ENCODE data around the gene ATG7. TPM values are rescaled to one million over a fixed set of nuclear protein-coding genes. Genes with fewer than 3 reads are reported as not detected.

Gene ATG7
- total RNA-seq, 1 experiment from 2014 or later: 50.9 TPM

GRCh38 chr3:11549580-11550140 is 277.5 kb downstream of the ATG7 start:
- Histone ChIP-seq H3K9ac (ENCODE audit: low read length) (peak overlapping the region; percentile 61), H3K9me3 (ENCODE audit: low read length) (no peaks in the 10 kb centered on the region), H3K4me2 (ENCODE audit: low read depth, low read length, poor library complexity, severe bottlenecking) (peak overlapping the region; percentile 77), H3K9me2 (replicated peaks; ENCODE audit: insufficient read depth, low read length) (no peaks in the 10 kb centered on the region), H3K27ac (ENCODE audit: low read length) (peak overlapping the region; percentile 98), H3K79me2 (ENCODE audit: low read length) (peaks cover 23% of the 10 kb centered on the region), H2AFZ (ENCODE audit: low read length) (no peak overlapping the region), H3K27me3 (ENCODE audit: low read length) (no peaks in the 10 kb centered on the region), H3K4me1 (ENCODE audit: low read length) (peaks cover 37% of the 10 kb centered on the region), H3K4me3 (ENCODE audit: low read length) (peak overlapping the region; percentile 56), H4K20me1 (ENCODE audit: insufficient read depth, low read depth, low read length) (no peaks in the 10 kb centered on the region), H3K36me3 (ENCODE audit: insufficient read depth, low read length) (peaks cover 3% of the 10 kb centered on the region; the same call in 1 of the 2 replicates)
- DNase-seq: peak; percentile 84

GRCh38 chr3:11551036-11551435 is 278.8 kb downstream of the ATG7 start:
- Histone ChIP-seq H3K27me3 (ENCODE audit: low read length) (no peaks in the 10 kb centered on the region), H3K9ac (ENCODE audit: low read length) (no peak overlapping the region), H2AFZ (ENCODE audit: low read length) (no peak overlapping the region), H4K20me1 (ENCODE audit: insufficient read depth, low read depth, low read length) (no peaks in the 10 kb centered on the region), H3K9me2 (replicated peaks; ENCODE audit: insufficient read depth, low read length) (no peaks in the 10 kb centered on the region), H3K36me3 (ENCODE audit: insufficient read depth, low read length) (peaks cover 4% of the 10 kb centered on the region; the same call in 1 of the 2 replicates), H3K4me2 (ENCODE audit: low read depth, low read length, poor library complexity, severe bottlenecking) (peak overlapping the region; percentile 77), H3K27ac (ENCODE audit: low read length) (peak overlapping the region; percentile 98), H3K9me3 (ENCODE audit: low read length) (no peaks in the 10 kb centered on the region), H3K4me3 (ENCODE audit: low read length) (peak overlapping the region; percentile 56; the same call in 1 of the 2 replicates), H3K79me2 (ENCODE audit: low read length) (peaks cover 23% of the 10 kb centered on the region), H3K4me1 (ENCODE audit: low read length) (peaks cover 37% of the 10 kb centered on the region)
- DNase-seq: no peak

GRCh38 chr3:11552289-11553264 is 280.4 kb downstream of the ATG7 start:
- H2AFZ ChIP-seq (ENCODE audit: low read length): no peak overlapping the region
- no peak overlapping the region for H3K9ac ChIP-seq (ENCODE audit: low read length)
- peaks cover 12% of the 10 kb centered on the region for H4K20me1 ChIP-seq (ENCODE audit: insufficient read depth, low read depth, low read length)
- H3K9me3 ChIP-seq (ENCODE audit: low read length): no peaks in the 10 kb centered on the region
- H3K27me3 ChIP-seq (ENCODE audit: low read length): no peaks in the 10 kb centered on the region
- H3K4me1 ChIP-seq (ENCODE audit: low read length): peaks cover 42% of the 10 kb centered on the region
- no peak overlapping the region for H3K4me2 ChIP-seq (ENCODE audit: low read depth, low read length, poor library complexity, severe bottlenecking)
- H3K79me2 ChIP-seq (ENCODE audit: low read length): peaks cover 29% of the 10 kb centered on the region
- DNase-seq: no peak
- H3K36me3 ChIP-seq (ENCODE audit: insufficient read depth, low read length): peaks cover 18% of the 10 kb centered on the region
- H3K4me3 ChIP-seq (ENCODE audit: low read length): no peak overlapping the region
- 0 out of 2 replicates have a peak overlapping the region, but pooled peaks have one; percentile 4 for H3K27ac ChIP-seq (ENCODE audit: low read length)
- no peaks in the 10 kb centered on the region for H3K9me2 ChIP-seq (replicated peaks; ENCODE audit: insufficient read depth, low read length)

GRCh38 chr3:11553436-11554235 is 281.4 kb downstream of the ATG7 start:
- no peak overlapping the region for H3K4me2 ChIP-seq (ENCODE audit: low read depth, low read length, poor library complexity, severe bottlenecking)
- no peak for DNase-seq
- H3K4me1 ChIP-seq (ENCODE audit: low read length): peaks cover 40% of the 10 kb centered on the region
- H3K9me3 ChIP-seq (ENCODE audit: low read length): no peaks in the 10 kb centered on the region
- no peak overlapping the region for H3K27ac ChIP-seq (ENCODE audit: low read length)
- H3K9ac ChIP-seq (ENCODE audit: low read length): no peak overlapping the region
- no peaks in the 10 kb centered on the region for H3K9me2 ChIP-seq (replicated peaks; ENCODE audit: insufficient read depth, low read length)
- no peak overlapping the region for H2AFZ ChIP-seq (ENCODE audit: low read length)
- H3K27me3 ChIP-seq (ENCODE audit: low read length): no peaks in the 10 kb centered on the region
- H4K20me1 ChIP-seq (ENCODE audit: insufficient read depth, low read depth, low read length): peaks cover 18% of the 10 kb centered on the region
- peaks cover 19% of the 10 kb centered on the region for H3K36me3 ChIP-seq (ENCODE audit: insufficient read depth, low read length)
- H3K4me3 ChIP-seq (ENCODE audit: low read length): no peak overlapping the region
- H3K79me2 ChIP-seq (ENCODE audit: low read length): peaks cover 31% of the 10 kb centered on the region

GRCh38 chr3:11554236-11554610 is 282.0 kb downstream of the ATG7 start:
- H4K20me1 ChIP-seq (ENCODE audit: insufficient read depth, low read depth, low read length): peaks cover 22% of the 10 kb centered on the region
- H3K79me2 ChIP-seq (ENCODE audit: low read length): peaks cover 29% of the 10 kb centered on the region
- H3K4me1 ChIP-seq (ENCODE audit: low read length): peaks cover 34% of the 10 kb centered on the region
- H2AFZ ChIP-seq (ENCODE audit: low read length): no peak overlapping the region
- DNase-seq: no peak
- no peaks in the 10 kb centered on the region for H3K27me3 ChIP-seq (ENCODE audit: low read length)
- no peak overlapping the region for H3K4me3 ChIP-seq (ENCODE audit: low read length)
- H3K9me3 ChIP-seq (ENCODE audit: low read length): no peaks in the 10 kb centered on the region
- peaks cover 19% of the 10 kb centered on the region for H3K36me3 ChIP-seq (ENCODE audit: insufficient read depth, low read length)
- H3K4me2 ChIP-seq (ENCODE audit: low read depth, low read length, poor library complexity, severe bottlenecking): no peak overlapping the region
- no peak overlapping the region for H3K9ac ChIP-seq (ENCODE audit: low read length)
- H3K27ac ChIP-seq (ENCODE audit: low read length): no peak overlapping the region
- no peaks in the 10 kb centered on the region for H3K9me2 ChIP-seq (replicated peaks; ENCODE audit: insufficient read depth, low read length)

GRCh38 chr3:11554666-11555065 is 282.5 kb downstream of the ATG7 start:
- H4K20me1 ChIP-seq (ENCODE audit: insufficient read depth, low read depth, low read length): peaks cover 22% of the 10 kb centered on the region
- peaks cover 19% of the 10 kb centered on the region for H3K36me3 ChIP-seq (ENCODE audit: insufficient read depth, low read length)
- no peak for DNase-seq
- no peaks in the 10 kb centered on the region for H3K9me3 ChIP-seq (ENCODE audit: low read length)
- H3K79me2 ChIP-seq (ENCODE audit: low read length): peaks cover 24% of the 10 kb centered on the region
- no peak overlapping the region for H3K27ac ChIP-seq (ENCODE audit: low read length)
- H3K4me3 ChIP-seq (ENCODE audit: low read length): no peak overlapping the region
- H3K9me2 ChIP-seq (replicated peaks; ENCODE audit: insufficient read depth, low read length): no peaks in the 10 kb centered on the region
- H3K9ac ChIP-seq (ENCODE audit: low read length): no peak overlapping the region
- no peak overlapping the region for H2AFZ ChIP-seq (ENCODE audit: low read length)
- H3K27me3 ChIP-seq (ENCODE audit: low read length): no peaks in the 10 kb centered on the region
- no peak overlapping the region for H3K4me2 ChIP-seq (ENCODE audit: low read depth, low read length, poor library complexity, severe bottlenecking)
- peaks cover 30% of the 10 kb centered on the region for H3K4me1 ChIP-seq (ENCODE audit: low read length)

- no peaks in the 10 kb centered on the region for H3K9me3 ChIP-seq (ENCODE audit: low read length)
- H4K20me1 ChIP-seq (ENCODE audit: insufficient read depth, low read depth, low read length): peaks cover 22% of the 10 kb centered on the region
- H3K4me2 ChIP-seq (ENCODE audit: low read depth, low read length, poor library complexity, severe bottlenecking): no peak overlapping the region
- H3K9me2 ChIP-seq (replicated peaks; ENCODE audit: insufficient read depth, low read length): no peaks in the 10 kb centered on the region
- DNase-seq: no peak
- H3K27me3 ChIP-seq (ENCODE audit: low read length): no peaks in the 10 kb centered on the region
- no peak overlapping the region for H3K9ac ChIP-seq (ENCODE audit: low read length)
- H3K4me1 ChIP-seq (ENCODE audit: low read length): peaks cover 23% of the 10 kb centered on the region
- no peak overlapping the region for H3K4me3 ChIP-seq (ENCODE audit: low read length)
- peaks cover 27% of the 10 kb centered on the region for H3K79me2 ChIP-seq (ENCODE audit: low read length)
- peaks cover 19% of the 10 kb centered on the region for H3K36me3 ChIP-seq (ENCODE audit: insufficient read depth, low read length)
- no peak overlapping the region for H3K27ac ChIP-seq (ENCODE audit: low read length)
- H2AFZ ChIP-seq (ENCODE audit: low read length): no peak overlapping the region
These were observed 283.1 kb downstream of the ATG7 start for GRCh38 chr3:11555211-11555782.
